GM19397 (cell line): ENCODE data around the gene SF1.
"Not testable (repeated sequence)": the region's sequence is repeated elsewhere in the genome, so short reads cannot be mapped to it uniquely, and the experiment has no call there.

ENCODE experiments used
- ATAC-seq: cut with Tn5 transposase; IDR thresholded peaks from one replicate; pipeline ENCODE4 v1.9.1; 2021; ENCODE audit warnings: mild to moderate bottlenecking, moderate library complexity; ENCODE audit not compliant: unreplicated experiment

The SF1 gene

GRCh38 chr11:64778473-64779298, at the start of gene SF1:
Gene SF1 (minus strand): TSS chr11:64778542. CDS start chr11:64778392, 150 bp downstream.
- peak; percentile 74 for ATAC-seq

- ATAC-seq = no peak
These were observed 49.1 kb upstream of the SF1 start for GRCh38 chr11:64827451-64827839.

GRCh38 chr11:64826578-64827450, 48.5 kb upstream of the SF1 start:
- no peak for ATAC-seq

- ATAC-seq = no peak
These were observed 47.7 kb upstream of the SF1 start for GRCh38 chr11:64826062-64826461.

DNA sequence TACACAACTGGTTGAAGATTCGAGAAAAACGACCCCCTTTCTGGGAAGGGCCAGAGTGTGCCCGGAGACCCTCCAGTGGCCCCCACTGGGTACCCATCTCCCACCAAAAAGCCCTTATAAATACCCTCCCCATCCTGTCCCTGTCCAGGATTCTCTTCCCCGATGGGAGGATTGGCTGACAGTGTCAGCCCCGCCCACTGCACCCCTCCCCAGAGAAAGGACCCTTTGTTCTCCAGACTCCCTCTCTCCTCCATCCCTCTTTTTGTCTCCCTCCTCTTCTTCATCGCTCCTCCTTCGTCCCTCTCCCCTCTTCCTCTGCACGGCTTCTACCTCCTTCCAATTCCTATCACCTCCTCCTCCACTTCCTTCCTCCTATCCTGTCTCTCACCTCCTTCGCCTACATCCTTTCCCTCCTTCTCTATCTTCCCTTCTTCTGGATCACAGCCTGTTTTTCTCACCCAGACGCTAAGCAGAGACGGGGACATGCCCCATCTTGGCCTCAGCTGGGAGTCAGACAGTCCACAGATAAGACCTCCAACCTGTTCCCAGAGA, 45.3 kb upstream of the SF1 start:
- ATAC-seq = no peak

DNA sequence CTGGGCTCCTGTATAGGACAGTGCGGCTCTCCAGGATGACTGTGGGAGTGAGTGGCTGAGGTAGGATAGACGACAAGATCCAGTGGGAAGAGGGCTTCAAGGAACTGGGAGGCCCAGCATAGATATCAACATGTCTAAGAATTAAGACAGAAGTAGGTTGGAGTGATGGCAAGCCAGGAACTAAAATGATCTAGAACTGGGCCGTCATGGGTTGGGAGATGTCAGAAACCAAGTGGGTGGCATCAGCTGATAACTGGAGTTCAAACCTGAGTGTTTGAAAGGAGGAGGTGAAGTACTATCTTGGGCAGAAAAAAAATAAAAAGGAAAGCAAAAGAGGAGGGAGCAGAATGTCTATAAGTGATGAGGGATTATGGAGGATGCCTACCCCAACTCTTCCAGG, 39.1 kb upstream of the SF1 start:
- ATAC-seq = no peak

GRCh38 chr11:64815433-64815832, 37.1 kb upstream of the SF1 start:
- not testable (repeated sequence) for ATAC-seq

DNA sequence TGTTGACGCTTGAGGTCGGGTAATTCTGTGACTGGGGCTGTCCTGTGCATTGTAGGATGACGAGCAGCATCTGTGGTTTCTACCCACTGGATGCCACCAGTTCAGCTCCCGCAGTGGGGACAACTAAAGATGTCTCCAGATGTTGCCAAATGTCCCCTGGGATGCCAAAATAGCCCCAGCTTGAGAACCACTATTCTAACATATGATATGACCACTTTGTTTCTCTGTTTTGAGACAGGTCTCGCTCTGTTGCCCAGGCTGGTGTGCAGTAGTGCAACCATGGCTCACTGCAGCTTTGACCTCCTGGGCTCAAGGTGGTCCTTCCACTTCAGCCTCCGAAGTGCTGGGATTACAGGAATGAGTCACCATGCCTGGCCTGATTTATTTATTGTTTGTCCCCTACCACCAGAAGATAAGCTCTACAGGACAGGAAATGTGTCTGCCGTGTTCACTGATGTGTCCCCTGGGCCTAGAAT, 36.4 kb upstream of the SF1 start:
- peak; percentile 49 for ATAC-seq

DNA sequence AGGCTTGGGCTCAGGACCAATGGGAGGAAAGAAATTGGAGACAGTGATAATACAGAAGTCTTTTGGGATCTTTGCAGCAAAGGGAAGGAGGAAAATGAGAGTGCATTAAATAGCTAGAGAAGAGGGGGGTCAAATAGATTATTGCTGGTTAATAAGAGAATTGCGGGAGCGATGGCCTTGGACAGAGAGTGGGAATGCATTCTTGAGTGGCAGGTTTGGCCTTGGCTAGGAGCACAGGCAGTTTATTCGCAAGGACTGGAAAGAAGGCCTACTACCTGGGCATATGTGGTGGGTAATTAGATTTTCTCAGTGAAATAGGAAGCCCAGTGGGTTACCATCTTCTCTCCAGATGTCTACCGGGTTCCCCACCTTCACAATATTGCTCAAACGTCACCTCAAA, 35.5 kb upstream of the SF1 start:
- no peak for ATAC-seq

GRCh38 chr11:64810891-64811272, 32.5 kb upstream of the SF1 start:
- no peak for ATAC-seq

DNA sequence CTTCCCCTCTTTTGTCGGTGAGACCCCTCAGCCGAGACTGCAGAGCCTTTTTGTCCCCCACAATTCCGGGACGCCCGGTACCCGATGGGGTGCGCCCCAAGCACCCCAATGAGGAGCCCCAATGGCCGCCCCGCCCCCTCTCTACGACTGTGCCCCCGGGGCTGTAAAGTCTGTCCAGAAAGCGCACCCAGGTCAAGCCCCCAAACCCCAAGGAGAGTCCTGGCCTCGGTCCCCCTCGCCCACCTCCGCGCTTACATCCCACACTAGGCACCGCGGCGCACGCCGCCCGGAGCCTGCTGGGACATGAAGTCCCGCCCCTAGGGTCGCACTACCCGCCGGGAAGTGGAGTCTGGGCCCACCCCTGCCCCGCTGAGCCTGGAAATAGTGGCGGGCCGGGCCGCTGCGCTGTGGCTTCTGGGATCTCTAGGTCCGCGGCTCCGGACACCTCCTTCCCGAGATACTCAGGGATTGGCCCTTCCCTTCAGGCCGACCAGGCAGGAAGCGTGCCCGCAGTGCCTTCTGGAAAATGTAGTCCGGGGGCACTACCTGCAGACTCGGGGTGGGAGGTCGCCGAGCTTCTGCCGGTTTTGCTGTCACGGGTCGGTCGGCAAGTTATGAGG, 32.0 kb upstream of the SF1 start, which contains the start of gene MEN1:
MEN1 (minus strand) TSS at position 281 of the 620 bp plus-strand sequence. CDS start 442 bp downstream, outside the sequence.
- ATAC-seq = peak; percentile 62

GRCh38 chr11:64809781-64810241, 31.5 kb upstream of the SF1 start:
- ATAC-seq = no peak

DNA sequence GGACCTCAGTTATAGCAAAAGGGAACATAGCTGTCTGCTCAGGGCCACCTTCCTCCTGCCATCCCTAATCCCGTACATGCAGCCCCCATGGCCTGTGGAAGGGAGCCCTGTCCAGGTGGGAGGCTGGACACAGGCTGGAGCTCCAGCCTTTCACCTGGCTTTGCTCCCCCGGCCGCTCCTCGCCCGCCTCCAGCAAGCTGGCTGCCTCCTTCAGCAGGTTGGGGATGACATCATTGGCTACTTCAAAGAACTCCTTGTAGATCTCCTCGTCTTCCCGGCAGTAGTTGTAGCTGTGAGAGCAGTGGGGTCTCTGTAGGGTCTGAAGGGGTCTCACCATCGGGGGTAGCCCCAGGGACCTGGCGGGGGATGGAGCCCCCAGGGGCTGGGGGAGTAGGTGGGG, 27.1 kb upstream of the SF1 start:
- ATAC-seq = no peak

- no peak for ATAC-seq
These were observed 26.2 kb upstream of the SF1 start for GRCh38 chr11:64804346-64805210.

DNA sequence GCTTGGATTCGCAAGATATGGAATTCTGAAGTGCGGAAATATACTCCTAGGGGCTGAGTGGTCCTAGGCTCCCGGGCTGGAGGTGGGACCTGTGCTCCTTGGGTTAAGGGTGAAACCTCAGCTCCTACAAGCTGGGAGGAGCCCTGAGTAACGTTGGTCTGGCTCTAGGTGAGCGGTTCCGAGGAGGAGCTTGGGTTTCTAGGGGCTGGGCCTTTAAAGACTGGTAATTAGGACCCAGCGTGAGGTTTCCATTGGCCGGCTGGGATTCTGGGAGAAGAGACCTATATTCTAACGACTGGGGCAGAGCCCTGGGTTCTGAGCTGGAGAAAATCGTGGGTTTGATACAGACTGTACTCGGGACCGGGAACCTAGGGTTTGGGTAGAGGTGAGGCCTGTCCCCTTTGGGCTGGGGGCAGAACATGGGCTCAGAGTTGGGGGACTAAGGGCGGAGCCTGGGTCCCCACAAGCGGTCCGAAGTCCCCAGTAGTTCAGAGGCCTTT, 25.6 kb upstream of the SF1 start:
- no peak for ATAC-seq

DNA sequence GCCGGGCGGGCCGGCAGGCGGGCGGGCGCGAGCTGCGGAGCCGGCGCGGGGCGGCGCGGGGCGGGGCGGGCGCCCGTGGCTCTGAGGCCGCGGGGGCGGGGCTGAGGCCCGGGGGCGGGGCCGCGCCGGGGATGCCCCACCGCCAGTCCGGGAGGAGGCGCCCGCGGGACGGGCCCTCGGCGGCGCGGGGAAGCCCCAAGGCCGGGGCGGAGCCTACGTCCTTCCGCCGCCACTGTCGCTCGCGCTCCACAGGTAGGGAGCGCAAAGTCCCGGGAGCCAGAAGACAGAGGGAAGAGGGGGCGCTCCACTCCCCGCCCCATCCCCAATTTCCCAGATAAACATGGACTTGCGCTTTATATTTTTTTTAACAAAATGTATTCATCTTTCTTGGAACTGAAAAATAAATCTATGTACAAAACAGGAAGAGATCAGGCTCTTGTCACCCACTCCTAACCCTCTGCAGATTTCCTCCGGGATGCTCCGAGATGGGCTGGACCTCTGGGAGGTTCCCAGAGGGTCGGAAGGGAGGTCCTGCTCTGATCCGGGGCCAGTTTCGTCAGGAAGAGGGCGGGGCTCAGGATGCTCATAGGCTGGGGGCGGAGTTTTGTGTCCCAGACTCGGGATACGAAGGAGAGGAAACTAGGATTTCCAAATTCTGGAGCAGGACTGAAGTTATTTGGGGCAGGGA, 25.0 kb upstream of the SF1 start, which contains the start of gene MAP4K2:
MAP4K2 (minus strand) TSS at position 57 of the 688 bp plus-strand sequence. CDS start 65 bp downstream, outside the sequence.
- ATAC-seq = peak; percentile 54

DNA sequence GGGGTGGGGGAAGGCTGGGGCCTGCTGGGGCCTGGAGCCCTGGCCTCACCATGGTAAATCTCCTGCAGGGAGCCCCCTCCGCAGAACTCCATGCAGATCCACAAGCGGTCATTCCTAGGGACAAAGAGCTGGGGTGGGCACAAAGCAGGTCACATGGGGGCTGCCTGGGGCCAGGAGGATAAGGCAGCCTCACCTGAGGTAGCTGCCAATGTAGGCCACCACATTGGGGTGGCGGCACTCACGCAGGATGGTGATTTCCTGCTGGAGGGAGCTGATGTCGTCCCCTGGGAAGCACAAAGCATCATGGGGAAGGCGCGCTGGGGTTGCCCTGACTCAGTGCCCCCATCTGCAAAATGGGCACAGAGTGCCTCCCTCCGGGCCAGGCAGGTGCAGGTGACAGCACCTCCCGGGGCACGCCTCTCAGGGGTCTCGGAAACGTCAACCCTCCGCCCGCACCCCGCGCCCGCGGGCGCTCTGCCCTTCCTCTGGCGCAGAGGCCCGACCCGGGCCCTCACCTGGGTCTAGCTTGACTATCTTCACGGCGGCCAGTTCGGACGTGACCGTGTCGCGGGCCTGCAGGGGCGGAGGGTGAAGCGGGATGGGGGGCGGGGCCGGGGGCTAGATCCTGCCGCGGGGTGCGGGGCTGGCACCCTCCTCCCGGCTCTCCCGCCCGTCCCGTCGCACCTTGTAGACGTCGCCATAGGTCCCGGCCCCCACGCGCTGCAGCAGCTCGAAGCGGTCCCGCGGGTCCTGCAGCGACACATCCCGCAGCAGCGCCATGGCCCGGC, 24.2 kb upstream of the SF1 start:
- peak; percentile 15 for ATAC-seq
